UCSD-AML1 (cell line): ENCODE measurements around the gene CHCHD6.

Experiments
- DNase-seq: peaks from one replicate; lab custom pipeline; 2025; ENCODE audit not compliant: unreplicated experiment; lab: John Stamatoyannopoulos, UW

CHCHD6 gene

GRCh38 chr3:126857928-126858327 lies 153.9 kb downstream of the CHCHD6 start:
- DNase-seq: no peak

DNA sequence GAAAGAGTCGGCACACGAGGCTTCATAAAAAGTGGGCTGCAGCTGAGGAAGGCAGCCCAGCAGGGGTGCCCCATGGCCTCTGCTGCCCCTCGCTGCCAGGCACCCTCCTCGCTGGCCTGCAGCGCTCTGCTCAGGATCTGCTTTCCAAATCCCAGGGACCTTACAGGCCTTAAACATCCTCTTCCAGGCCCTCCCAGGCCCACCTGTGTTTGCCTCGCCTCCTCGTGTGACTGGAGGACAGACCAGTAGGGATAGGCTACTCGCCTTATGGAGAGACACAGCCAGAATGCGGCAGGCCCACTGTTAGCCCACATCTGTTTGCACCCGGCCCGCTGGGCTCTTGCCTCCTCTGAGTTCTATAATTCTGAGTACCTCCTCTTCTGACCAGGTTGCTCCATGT lies 154.4 kb downstream of the CHCHD6 start:
- no peak for DNase-seq

DNA sequence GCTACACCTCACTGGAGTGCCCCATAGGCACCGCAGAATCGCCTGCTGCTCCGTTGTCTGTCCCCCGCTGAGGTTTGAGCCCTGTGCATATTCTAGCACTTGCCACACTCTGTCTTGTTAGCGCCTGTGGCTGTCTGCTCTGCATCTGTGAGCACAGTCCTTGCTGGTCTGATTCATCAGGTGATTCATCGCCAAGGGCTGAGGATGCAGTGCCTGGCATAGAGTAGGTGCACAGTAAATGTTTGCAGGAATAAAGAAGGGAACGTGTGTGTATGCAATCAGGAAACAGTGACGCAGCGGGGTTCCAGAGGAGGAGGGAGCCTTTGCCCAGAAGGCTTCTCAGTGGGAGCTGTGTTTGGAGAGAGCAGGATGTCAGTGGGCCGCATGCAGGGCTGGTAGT lies 154.8 kb downstream of the CHCHD6 start:
- no peak for DNase-seq

GRCh38 chr3:126859415-126860246 lies 155.6 kb downstream of the CHCHD6 start:
- no peak for DNase-seq

DNA sequence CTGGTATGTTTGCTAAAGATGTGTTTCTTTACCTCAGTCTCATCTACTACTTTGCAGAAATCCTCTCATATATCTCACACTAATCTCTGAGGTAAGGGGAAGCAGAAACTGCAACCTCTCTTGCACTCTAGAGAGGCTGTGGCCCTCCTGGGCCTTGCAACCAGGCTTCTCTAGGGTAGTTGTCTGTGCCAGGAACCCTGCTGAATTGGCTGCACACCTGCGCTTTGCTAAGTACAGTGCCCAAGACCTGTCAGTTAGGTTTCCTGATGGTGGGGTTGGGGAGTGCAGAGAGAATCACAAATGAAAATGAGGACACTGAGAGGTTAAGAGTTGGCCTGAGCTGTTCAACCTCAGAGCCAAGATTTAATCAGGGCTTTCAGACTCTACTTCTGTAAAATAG lies 161.7 kb downstream of the CHCHD6 start:
- no peak for DNase-seq

- DNase-seq: no peak
Observed at GRCh38 chr3:126866175-126866759, 162.2 kb downstream of the CHCHD6 start.

DNA sequence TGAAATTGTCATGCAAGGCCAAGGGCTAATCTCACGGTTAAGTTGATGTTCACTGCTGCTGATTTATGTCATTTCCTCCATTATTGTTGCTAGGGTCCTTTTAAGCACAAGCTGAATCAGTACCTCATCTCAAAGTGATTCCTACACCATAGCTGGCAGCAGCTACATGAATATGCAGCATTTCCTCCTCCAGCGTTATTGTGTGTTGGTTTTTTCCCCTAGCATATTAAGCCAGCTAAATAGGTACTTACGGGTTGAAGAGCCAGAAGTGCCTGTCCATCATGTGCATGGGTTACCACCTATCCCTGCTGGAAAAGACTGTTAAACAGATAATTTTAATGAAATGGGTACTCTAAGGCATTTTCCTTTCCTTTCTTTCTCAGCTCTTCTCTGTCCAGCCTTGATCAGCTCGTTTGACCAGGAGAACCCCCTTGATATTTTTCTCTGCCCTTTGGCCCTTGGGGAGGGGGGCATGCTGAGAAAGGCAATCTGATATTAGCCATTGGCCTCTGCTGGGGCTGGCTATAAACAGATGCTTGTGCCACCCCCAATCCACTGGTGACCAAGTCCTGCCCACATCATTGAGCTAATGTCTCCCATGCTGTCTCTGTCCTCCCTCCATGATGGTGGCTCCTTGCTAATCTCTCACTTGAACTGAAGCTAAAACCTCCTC lies 163.3 kb downstream of the CHCHD6 start:
- no peak for DNase-seq

DNA sequence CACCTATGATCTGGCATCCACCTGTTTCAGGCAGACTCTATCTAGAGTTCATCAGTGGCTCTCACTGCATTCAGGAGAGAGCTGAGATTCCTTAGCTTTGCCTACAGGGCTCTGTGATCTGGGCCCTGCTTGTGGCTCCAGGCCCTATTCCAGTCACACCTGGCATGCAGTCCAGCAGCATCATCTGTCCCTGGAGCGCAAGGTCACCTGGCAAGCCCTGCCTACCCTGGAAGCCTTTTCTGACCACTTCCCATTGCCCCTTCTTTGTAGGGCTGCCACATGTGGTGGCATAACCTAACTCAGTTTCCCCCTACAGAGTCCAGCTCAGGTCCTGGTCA lies 163.8 kb downstream of the CHCHD6 start:
- DNase-seq: no peak

GRCh38 chr3:126870608-126871210 lies 166.7 kb downstream of the CHCHD6 start:
- no peak for DNase-seq

DNA sequence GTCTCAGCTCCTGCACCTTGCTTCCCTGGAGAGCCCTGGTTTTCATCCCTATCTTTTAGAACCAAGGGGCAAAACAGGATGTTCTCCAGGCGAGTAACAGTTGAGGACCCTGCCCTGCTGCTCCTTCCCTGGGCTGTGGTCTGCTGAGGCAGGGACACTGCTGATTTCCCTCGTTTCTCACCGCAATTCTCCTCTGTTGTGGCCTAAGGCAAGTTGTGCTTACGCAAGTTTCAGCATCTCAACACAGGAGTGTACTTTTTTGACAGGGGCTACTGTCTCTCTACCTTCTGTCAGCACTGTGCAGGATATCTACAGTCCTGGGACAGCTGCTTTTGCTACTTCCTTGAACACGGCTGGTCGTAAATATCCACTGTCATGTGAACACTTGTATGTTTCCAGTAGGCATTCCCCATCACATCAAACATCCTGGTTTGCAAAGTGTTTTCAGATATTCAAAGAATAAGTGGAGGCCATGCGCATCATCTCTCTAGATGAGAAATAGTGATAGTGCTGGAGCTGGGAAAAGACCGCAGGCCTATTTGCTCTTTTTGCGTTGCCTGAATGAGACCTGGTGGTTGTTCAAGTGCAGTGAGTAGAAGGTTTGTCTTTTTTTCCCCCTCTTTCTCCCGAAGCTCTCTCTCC lies 168.8 kb downstream of the CHCHD6 start:
- DNase-seq: no peak

DNA sequence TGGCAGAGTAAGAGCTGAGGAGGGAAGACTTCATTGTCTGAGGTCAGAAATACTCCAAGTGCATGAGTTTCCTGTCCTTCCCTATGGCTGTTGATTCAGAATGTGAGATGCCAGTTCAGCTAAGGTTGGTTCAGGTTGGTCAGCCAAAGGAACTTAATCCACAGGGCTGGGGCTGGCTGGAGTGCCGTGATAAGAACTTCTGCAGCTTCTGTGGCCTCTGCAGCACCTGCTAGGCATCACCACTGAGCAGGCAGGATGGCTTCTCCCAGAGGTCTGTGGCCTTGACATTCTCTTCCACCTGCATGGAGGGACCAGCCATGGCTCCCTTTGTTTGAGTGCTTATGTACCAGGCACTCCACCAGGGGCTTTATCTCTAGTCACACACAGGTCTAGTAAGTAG lies 169.4 kb downstream of the CHCHD6 start:
- DNase-seq: no peak

DNA sequence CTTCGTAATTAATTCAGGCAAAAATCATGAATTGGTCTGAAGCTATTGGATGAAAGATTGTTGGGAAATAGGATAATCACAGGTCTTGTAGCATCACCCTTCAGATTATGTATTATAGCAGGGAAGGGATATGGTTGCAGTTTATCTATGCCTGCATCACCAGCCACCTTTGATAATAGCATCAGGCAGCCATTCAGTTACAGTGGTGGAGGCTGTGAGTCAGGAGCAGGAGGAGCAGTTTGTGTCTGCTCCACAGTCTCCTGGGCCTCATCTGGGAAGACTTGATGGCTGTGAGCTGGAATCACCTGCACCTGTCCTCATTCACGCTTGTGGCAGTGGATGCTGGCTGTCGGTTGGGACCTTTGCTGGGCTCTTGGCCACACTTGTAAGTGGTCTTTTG lies 174.6 kb downstream of the CHCHD6 start:
- no peak for DNase-seq

DNA sequence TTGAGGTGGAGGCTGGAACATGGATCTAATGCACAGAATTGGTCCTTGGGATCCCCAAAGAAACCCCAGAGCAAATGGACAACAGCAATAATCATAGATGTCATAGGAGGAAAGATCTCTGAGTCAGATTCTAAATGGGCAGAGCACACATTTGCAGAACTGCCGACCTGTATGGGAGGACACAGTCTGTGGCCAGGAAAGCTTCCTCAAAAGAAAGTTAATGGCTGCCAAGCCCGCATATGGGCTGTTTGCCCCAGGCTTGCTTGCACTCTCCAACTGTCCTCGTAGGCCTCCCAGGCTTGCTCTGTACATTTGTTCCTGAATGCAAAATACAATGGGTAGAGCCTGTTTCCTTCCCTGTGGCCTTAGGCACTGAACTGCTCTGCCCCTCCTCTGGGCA lies 176.9 kb downstream of the CHCHD6 start:
- no peak for DNase-seq

DNA sequence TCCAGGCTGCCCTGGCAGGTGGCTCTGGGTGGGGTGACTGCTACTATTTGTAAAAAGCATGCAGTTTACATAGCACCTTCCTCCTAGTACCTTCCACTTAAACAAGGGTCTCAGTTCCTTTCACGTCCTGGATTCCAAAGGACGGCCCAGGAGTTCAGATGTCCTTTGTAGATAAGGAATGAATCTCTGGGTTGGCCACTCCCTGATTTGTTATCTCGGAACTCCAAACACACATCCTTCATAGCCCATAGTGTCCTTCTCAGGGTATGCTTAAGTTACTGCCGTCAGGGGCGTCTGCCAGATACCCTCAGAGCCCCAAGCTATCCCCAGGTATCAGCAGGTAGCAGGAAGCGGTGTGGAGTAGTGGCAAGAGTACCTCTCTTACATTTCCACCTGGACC lies 177.8 kb downstream of the CHCHD6 start:
- no peak for DNase-seq

GRCh38 chr3:126883241-126883640 lies 179.2 kb downstream of the CHCHD6 start:
- DNase-seq: no peak

- DNase-seq: no peak
Observed at GRCh38 chr3:126885425-126885824, 181.4 kb downstream of the CHCHD6 start.

DNA sequence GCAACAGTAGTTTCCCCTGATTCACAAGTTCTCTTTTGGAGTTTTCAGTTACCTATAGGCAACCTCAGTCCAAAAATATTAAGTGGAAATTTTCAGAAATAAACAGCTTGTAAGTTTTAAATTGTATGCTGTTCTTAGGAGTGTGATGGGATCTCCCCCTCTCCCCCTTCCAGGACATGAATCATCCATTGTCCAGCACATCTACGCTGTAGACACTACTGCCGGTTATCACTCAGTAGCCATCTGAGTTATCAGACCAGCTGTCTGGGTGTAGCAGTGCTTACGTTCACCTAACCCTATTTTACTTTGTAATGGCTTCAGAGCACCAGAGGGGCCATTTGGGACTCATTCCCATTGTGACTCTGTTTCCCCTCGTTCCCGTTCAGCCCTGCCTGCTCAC lies 182.2 kb downstream of the CHCHD6 start:
- DNase-seq: no peak

- no peak for DNase-seq
Observed at GRCh38 chr3:126887686-126888085, 183.6 kb downstream of the CHCHD6 start.

GRCh38 chr3:126888186-126888760 lies 184.2 kb downstream of the CHCHD6 start:
- DNase-seq: no peak

DNA sequence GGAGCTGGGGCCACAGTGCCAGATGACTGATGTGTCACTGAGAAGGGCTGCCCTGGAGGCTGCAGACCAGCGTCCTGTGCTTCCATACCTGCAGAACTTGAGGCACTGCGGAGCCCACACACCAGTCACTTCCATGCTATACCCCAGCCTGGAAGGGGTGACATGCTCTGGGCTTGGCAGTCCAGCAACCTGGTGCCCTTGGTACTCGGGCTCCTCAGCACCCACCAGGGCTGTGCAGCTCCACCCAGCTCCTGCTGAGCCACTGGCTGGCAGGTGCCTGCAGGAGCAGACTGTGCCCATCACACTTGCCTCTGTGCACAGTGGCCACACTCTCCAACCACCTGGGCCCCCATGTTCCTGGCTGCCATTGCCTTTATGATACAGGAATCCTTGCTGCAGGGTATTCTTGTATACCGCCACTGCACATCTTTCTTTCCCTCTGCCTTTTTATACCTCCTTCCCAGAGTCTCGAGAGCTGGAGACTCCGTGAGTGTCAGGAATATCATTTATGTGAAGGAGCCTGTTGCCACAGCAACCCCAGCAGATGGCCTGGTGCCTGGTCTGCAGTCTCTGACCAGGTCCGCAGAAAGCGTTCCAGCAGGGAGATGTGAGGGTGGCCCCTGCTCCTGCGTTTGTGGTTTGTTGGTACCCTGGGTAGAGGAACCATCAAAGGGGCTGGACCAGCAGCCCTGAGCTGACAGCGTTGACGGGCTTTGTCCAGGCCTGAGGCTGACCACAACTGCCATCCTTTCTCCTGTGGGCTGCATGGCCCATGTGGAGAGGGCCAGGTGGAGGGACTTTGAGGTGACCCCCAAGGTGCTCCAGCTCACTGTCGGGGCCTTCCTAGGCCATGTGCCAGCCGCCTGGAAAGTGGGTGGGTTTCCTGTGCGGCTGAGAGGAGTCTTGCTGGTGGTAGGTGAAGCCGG lies 185.5 kb downstream of the CHCHD6 start:
- no peak for DNase-seq
